BJ (cell line): ENCODE measurements around the gene SLC23A3. TPM values are rescaled to one million over a fixed set of nuclear protein-coding genes. Genes with fewer than 3 reads are reported as not detected.
A peak's percentile ranks its signal among the peaks of the same experiment; 100 is the strongest.

Source experiments
- CTCF ChIA-PET: fragments of 350-600 bp; formaldehyde crosslinking; extraction: SDS; loops from one replicate; lab custom pipeline; 2021; ENCODE audit warnings: antibody characterized with exemption, inconsistent platforms; lab: Yijun Ruan, JAX
- POLR2A ChIA-PET: fragments of 300-600 bp; sonication (Branson Sonifier 250); formaldehyde crosslinking; extraction: SDS; loops from one replicate; lab custom pipeline; 2021; ENCODE audit warnings: antibody characterized with exemption; lab: Charles Lee
- DNase-seq: peaks from one replicate; pipeline ENCODE4 v3.0.0-alpha.2; 2011; ENCODE audit warnings: low read depth
- H3K27me3 ChIP-seq: 2 replicates; pipeline ENCODE4 v1.6.0; 2011; ENCODE audit warnings: low read length; ENCODE audit not compliant: control insufficient read depth, insufficient read depth
- H3K36me3 ChIP-seq: 2 replicates; pipeline ENCODE4 v1.5.1; 2011; ENCODE audit warnings: low read length; ENCODE audit not compliant: control insufficient read depth, insufficient read depth
- H3K4me3 ChIP-seq: 2 replicates; pipeline ENCODE4 v1.5.1; 2011; ENCODE audit warnings: low read depth, mild to moderate bottlenecking, control low read depth, low read length
- CTCF ChIP-seq: IDR thresholded peaks from 2 replicates; pipeline ENCODE4 v1.5.1; 2011; ENCODE audit warnings: low read depth, mild to moderate bottlenecking, control low read depth, inconsistent platforms, low read length, moderate library complexity; ENCODE audit not compliant: insufficient read depth
- polyA minus RNA-seq: library from RNA; depleted of rRNA, polyadenylated mRNA; stranded (reverse); fragments of >200 nt; gene quantifications from 2 replicates; pipeline ENCODE4 v1.2.3, GENCODE V29; 2011; rRNA and poly(A)+ RNA removed
- polyA plus RNA-seq: library from polyadenylated mRNA; depleted of rRNA; stranded (reverse); fragments of >200 nt; gene quantifications from 2 replicates; pipeline ENCODE4 v1.2.3, GENCODE V29; 2011; rRNA removed

Gene SLC23A3, protein sequence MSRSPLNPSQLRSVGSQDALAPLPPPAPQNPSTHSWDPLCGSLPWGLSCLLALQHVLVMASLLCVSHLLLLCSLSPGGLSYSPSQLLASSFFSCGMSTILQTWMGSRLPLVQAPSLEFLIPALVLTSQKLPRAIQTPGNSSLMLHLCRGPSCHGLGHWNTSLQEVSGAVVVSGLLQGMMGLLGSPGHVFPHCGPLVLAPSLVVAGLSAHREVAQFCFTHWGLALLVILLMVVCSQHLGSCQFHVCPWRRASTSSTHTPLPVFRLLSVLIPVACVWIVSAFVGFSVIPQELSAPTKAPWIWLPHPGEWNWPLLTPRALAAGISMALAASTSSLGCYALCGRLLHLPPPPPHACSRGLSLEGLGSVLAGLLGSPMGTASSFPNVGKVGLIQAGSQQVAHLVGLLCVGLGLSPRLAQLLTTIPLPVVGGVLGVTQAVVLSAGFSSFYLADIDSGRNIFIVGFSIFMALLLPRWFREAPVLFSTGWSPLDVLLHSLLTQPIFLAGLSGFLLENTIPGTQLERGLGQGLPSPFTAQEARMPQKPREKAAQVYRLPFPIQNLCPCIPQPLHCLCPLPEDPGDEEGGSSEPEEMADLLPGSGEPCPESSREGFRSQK
- polyA plus RNA-seq = 1.1 and 1.3 TPM in 2 replicates
- polyA minus RNA-seq = 1.3 and 1.6 TPM in 2 replicates

GRCh38 chr2:219169930-219170654 is at the start of gene SLC23A3:
Gene SLC23A3 (minus strand): TSS chr2:219170029. CDS start chr2:219169984, 45 bp downstream.
- ChIA-PET CTCF (interaction anchor here (0.9 to 8.5 kb wide), 16 partner anchors 11 to 174 kb away, joined by 3 to 90 read pairs (median 6); partner anchors contain the start of genes DNAJB2, GLB1L, NHEJ1 and STK16), POLR2A (no interaction called here)
- no peak within 1 kb of the TSS for H3K4me3 ChIP-seq
- no peak for DNase-seq
- peaks cover 21% of the 10 kb centered on the region for H3K36me3 ChIP-seq
- no peaks in the 10 kb centered on the region for H3K27me3 ChIP-seq
- TF ChIP-seq CTCF = no peak

DNA sequence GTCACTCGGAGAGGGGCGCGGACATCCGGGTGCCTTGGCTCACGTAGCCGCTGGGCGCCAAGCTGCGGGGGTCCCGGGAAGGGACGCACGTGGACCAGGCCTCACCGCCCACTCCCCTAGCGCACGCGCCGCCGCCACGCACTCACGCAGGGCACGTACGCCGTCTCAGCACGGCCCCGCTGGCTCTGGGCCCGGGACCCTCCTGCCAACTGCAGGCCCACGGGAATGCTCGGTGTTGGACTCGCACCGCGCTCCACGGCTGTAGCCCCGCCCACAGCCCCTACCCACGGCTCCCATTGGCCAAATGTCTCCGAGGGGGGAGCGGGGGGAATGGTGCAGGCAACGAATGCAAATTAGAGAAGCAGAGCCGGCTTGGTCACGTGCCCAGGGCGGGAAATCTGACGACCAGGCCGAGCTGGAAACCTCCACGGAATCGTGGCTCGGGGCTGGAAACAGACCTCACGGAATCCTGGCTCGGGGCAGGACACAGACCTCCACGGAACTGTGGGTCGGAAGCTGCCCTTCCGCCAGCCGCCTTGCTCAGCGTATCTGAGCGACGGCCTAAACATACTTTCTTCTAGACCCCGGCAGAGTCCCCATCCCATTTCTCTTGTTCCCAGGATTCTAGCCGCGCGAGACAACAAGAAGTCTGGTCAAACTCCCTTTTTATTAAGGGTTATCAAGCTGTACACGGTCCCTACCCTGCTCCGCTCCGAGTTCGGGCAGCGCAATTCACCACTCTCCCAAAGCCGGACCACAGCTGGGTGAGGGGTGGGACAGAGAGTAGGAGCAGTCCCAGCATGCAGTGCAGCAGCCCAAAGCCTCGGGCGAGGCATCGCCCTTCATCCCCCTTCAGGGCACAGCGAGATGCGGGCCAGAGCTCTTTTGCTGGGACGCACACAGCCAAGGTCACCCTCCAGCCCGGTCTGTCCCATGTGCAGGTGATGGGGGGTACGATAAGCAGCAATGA is 49.2 kb upstream of the SLC23A3 start, which contains the start of gene ABCB6:
TSS of gene ABCB6 (minus strand) at position 227 of the 970 bp plus-strand sequence. CDS start 285 bp downstream, outside the sequence.
- DNase-seq = peak; percentile 54
- H3K4me3 ChIP-seq = peak within 1 kb of the TSS; percentile 43
- peaks cover 42% of the 10 kb centered on the region for H3K36me3 ChIP-seq
- ChIA-PET CTCF (interaction anchor here (0.7 to 2.3 kb wide), 10 partner anchors 9 to 1662 kb away, joined by 3 to 13 read pairs (median 3); partner anchors contain the start of genes DNAJB2 and NHEJ1), POLR2A (interaction anchor here (0.8 kb wide), 1 partner anchor 12 kb away, joined by 3 read pairs; the partner anchor contains the start of gene ZFAND2B)
- no peak for TF ChIP-seq CTCF
- H3K27me3 ChIP-seq = no peaks in the 10 kb centered on the region

DNA sequence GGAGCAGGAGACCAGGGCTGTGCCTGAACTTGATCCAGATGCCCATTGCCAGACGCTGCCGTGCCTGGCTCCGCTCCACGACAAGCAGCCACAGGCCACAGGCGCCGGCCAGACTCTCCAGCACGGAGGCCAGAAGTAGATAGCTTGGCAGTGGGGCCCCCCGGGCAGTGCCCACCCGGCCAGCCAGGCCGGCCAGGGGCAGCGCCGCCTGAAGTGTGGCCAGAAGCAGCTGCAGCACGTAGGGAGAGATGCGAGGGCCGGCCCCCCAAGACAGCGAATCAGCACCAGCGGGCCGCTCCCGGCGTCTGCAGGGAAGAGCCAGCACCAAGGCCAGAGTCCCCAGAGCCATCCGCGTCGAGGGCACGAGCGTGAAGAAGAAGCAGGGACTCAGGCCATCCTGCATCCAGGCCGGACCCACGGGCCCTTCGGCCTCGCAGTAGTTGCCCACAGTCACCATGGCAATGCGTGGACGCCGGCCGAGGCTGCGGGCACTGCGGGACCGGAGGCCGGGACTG is 48.4 kb upstream of the SLC23A3 start:
- peaks cover 37% of the 10 kb centered on the region for H3K36me3 ChIP-seq
- DNase-seq = no peak
- no peaks in the 10 kb centered on the region for H3K27me3 ChIP-seq
- TF ChIP-seq CTCF = no peak
- H3K4me3 ChIP-seq = peak overlapping the region; percentile 43
- CTCF ChIA-PET = interaction anchor here (0.7 to 2.3 kb wide), 12 partner anchors 9 to 1663 kb away, joined by 3 to 13 read pairs (median 4); partner anchors contain the start of gene NHEJ1
- POLR2A ChIA-PET = interaction anchor here (0.6 kb wide), 2 partner anchors 9 to 10 kb away, joined by 3 read pairs; no protein-coding TSS in a partner anchor

DNA sequence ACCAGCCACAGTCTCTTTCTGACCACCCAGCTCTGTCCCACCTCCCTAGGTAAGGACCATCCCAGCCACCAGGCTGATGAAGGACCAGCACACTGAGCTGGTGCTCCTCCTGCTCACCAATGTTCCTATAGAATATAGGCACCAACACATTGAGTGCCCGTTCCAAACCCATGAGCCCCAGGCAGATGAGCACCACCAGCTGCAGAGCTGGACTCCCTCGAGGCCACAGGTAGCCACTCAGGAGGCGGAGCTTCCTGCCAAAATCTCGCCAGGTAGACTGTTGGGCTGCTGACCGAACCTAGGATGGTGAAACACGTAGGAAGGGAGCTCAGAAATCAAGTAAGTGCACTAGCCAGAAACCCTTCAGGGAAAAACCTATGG is 46.7 kb upstream of the SLC23A3 start:
- TF ChIP-seq CTCF = no peak
- Histone ChIP-seq H3K4me3 (no peak overlapping the region), H3K27me3 (no peaks in the 10 kb centered on the region), H3K36me3 (peaks cover 29% of the 10 kb centered on the region)
- CTCF ChIA-PET = interaction anchor here (0.9 to 2.1 kb wide), 7 partner anchors 10 to 79 kb away, joined by 3 to 11 read pairs (median 4); partner anchors contain the start of genes DNAJB2, GLB1L, STK16 and ZFAND2B
- POLR2A ChIA-PET = no interaction called here
- no peak for DNase-seq
